Endothelial cell of umbilical vein (primary cell): Measurements from ENCODE around the gene ITPRIP.

Experiments used
- EZH2 ChIP-seq: IDR thresholded peaks from 2 replicates; pipeline ENCODE4 v1.6.1; 2012; ENCODE audit warnings: borderline replicate concordance, low read depth, mild to moderate bottlenecking, moderate library complexity, low read length, inconsistent platforms; ENCODE audit not compliant: severe bottlenecking
- JUN ChIP-seq: IDR thresholded peaks from 2 replicates; pipeline ENCODE4 v1.6.1; 2011; ENCODE audit warnings: borderline replicate concordance, low read depth; ENCODE audit not compliant: insufficient read length, insufficient read depth
- MYC ChIP-seq: IDR thresholded peaks from one replicate; pipeline ENCODE4 v1.6.1; 2011; ENCODE audit warnings: mild to moderate bottlenecking, low read depth, low read length
- POLR2A ChIP-seq: IDR thresholded peaks from 2 replicates; pipeline ENCODE4 v1.6.1; 2012; ENCODE audit warnings: low read depth, mild to moderate bottlenecking, control low read depth, low read length
- TF ChIP-seq, protein P1 (sequence below), 2 donors: IDR thresholded peaks; 1 replicate in 1 of 2; 2 replicates in 1 of 2; pipeline ENCODE4 v1.5.1; 2011; ENCODE audit warnings: low read length in 2 of 2, mild to moderate bottlenecking in 2 of 2, moderate library complexity in 2 of 2, control low read depth in 1 of 2, inconsistent platforms in 1 of 2, low read depth in 1 of 2; ENCODE audit not compliant: insufficient read depth in 1 of 2; ENCODE audit errors: extremely low read depth in 1 of 2

DNA sequence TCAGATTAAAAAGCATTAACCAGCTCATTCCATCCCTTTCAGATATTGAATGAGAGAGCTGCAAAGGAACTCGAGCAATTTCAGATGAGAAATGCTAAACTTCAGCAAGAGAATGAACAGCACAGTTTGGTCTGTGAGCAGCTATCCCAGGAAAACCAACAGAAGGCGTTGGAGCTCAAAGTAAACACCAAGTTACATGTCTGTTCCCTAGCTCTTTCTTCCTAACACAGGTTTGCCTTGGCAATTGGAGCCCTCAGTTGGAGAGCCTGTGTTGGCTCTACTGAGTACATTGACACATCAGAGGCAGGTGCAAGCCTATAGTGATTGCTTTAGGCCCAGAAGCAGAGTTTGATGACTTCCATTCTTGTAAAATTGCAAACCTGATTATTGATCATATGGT lies 30.1 kb upstream of the ITPRIP start:
- TF ChIP-seq EZH2 (no peak), JUN (no peak), POLR2A (no peak), MYC (no peak)
- TF ChIP-seq, protein P1, sequence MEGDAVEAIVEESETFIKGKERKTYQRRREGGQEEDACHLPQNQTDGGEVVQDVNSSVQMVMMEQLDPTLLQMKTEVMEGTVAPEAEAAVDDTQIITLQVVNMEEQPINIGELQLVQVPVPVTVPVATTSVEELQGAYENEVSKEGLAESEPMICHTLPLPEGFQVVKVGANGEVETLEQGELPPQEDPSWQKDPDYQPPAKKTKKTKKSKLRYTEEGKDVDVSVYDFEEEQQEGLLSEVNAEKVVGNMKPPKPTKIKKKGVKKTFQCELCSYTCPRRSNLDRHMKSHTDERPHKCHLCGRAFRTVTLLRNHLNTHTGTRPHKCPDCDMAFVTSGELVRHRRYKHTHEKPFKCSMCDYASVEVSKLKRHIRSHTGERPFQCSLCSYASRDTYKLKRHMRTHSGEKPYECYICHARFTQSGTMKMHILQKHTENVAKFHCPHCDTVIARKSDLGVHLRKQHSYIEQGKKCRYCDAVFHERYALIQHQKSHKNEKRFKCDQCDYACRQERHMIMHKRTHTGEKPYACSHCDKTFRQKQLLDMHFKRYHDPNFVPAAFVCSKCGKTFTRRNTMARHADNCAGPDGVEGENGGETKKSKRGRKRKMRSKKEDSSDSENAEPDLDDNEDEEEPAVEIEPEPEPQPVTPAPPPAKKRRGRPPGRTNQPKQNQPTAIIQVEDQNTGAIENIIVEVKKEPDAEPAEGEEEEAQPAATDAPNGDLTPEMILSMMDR (IDR thresholded peaks at IDR 0.05; ENCODE audit: extremely low read depth in 1 of 2, insufficient read depth in 1 of 2, low read depth in 1 of 2, low read length in 2 of 2) = no peak
